ENCODE results near the gene THSD4. TPM values are rescaled to one million over a fixed set of nuclear protein-coding genes. Genes with fewer than 3 reads are reported as not detected.

The THSD4 gene
- polyA plus RNA-seq, 1 experiment = 18.8 TPM

DNA sequence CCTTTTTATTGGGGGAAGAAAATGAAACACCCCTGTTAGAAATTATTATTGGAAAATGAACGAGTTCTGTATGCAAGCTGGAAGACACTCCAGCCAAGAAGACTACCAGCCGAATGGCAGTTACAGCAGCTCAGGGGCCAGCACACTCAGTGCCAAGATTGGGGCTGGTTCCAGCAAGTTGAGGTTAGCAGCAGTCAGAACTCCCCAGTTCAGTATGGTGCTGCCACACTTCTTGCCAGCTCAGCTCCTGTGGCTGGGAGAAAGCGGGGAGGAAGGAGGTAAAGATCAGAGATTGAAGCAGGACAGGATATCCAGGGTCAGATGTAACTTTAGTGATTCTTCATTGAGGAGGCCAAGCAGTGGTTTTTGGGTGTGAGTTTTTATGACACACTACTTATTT, 414.8 kb downstream of the THSD4 start:
- H3K4me3 ChIP-seq (ENCODE audit: low read depth, low read length) = no peak overlapping the region
- H3K27me3 ChIP-seq (ENCODE audit: control insufficient read depth, insufficient read depth, low read length) = no peaks in the 10 kb centered on the region
- ChIA-PET POLR2A (no interaction called here), CTCF (interaction anchor here (1.2 kb wide), 1 partner anchor 271 kb away, joined by 4 read pairs; no protein-coding TSS in a partner anchor)
- TF ChIP-seq, protein P1, sequence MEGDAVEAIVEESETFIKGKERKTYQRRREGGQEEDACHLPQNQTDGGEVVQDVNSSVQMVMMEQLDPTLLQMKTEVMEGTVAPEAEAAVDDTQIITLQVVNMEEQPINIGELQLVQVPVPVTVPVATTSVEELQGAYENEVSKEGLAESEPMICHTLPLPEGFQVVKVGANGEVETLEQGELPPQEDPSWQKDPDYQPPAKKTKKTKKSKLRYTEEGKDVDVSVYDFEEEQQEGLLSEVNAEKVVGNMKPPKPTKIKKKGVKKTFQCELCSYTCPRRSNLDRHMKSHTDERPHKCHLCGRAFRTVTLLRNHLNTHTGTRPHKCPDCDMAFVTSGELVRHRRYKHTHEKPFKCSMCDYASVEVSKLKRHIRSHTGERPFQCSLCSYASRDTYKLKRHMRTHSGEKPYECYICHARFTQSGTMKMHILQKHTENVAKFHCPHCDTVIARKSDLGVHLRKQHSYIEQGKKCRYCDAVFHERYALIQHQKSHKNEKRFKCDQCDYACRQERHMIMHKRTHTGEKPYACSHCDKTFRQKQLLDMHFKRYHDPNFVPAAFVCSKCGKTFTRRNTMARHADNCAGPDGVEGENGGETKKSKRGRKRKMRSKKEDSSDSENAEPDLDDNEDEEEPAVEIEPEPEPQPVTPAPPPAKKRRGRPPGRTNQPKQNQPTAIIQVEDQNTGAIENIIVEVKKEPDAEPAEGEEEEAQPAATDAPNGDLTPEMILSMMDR (IDR thresholded peaks at IDR 0.05; ENCODE audit: insufficient read depth, low read depth, low read length) = no peak
- no peaks in the 10 kb centered on the region for H3K36me3 ChIP-seq (ENCODE audit: control insufficient read depth, insufficient read depth, low read length)
- no peak for DNase-seq (ENCODE audit: low read depth)

DNA sequence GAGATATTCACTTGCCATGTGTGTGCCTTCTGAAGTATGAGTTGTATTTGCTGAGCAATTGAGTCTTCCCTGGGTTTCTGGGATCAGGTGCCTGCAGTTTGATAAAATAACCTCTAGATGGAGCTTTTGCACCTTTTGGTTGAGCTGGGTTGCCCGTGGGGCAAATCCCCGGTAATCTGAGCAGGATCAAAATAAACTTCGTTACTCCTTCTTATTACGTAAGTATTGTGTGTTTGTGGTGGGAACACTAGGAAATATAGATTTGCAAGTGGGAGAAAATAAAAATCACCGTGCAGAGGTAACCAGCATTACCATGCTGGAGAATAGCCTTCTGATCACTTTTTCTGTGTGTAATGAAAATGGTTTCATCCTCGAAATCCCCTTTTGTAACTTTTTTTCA, 417.7 kb downstream of the THSD4 start:
- H3K27me3 ChIP-seq (ENCODE audit: control insufficient read depth, insufficient read depth, low read length) = no peaks in the 10 kb centered on the region
- no peaks in the 10 kb centered on the region for H3K36me3 ChIP-seq (ENCODE audit: control insufficient read depth, insufficient read depth, low read length)
- POLR2A ChIA-PET = no interaction called here
- CTCF ChIA-PET = interaction anchor here (0.6 to 1.4 kb wide), 5 partner anchors 11 to 293 kb away, joined by 3 to 6 read pairs (median 4); no protein-coding TSS in a partner anchor
- H3K4me3 ChIP-seq (ENCODE audit: low read depth, low read length) = no peak overlapping the region
- TF ChIP-seq, protein P1 (IDR thresholded peaks at IDR 0.05; ENCODE audit: insufficient read depth, low read depth, low read length) = peak; percentile 59
- DNase-seq (ENCODE audit: low read depth) = no peak

DNA sequence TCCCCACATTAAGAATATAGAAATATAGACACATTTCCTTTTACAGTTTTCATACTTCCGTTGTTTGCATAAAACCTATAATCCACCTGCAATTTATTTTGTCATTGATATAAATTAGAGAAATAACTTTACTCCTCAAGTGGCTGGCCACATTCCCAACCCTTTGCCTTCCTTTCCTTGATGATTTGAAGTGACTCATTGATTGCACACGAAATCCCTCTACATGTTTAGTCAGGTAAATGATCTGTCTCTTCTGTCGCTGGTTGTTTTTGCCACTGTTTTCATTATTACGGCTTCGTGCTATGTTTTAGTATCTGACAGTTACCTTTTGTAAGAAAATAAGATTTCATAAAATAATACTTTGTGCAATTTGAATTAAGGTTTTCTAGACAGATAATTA, 422.9 kb downstream of the THSD4 start:
- POLR2A ChIA-PET = no interaction called here
- CTCF ChIA-PET = no interaction called here
- no peak overlapping the region for H3K4me3 ChIP-seq (ENCODE audit: low read depth, low read length)
- DNase-seq (ENCODE audit: low read depth) = no peak
- no peaks in the 10 kb centered on the region for H3K36me3 ChIP-seq (ENCODE audit: control insufficient read depth, insufficient read depth, low read length)
- TF ChIP-seq, protein P1 (IDR thresholded peaks at IDR 0.05; ENCODE audit: insufficient read depth, low read depth, low read length) = no peak
- no peaks in the 10 kb centered on the region for H3K27me3 ChIP-seq (ENCODE audit: control insufficient read depth, insufficient read depth, low read length)

DNA sequence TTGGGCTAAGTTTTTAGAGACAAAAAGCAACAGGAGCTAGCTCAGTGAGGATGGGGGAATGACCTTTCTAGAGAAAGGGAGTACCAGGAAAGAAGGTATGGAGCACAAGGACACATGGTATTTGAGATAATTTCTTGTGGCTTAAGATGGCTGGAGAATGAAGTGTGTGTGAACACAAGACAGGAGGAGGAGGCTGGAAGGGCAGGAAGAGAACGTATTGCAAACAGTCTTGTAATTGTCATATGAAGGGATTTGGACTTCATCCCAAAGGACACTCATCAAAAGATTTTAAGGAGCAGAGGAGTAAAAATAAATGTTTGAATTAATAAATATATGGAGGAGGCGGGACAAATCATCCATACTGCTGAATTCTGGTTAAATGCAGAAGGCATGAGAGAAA, 426.5 kb downstream of the THSD4 start:
- TF ChIP-seq, protein P1 (IDR thresholded peaks at IDR 0.05; ENCODE audit: insufficient read depth, low read depth, low read length) = no peak
- no peaks in the 10 kb centered on the region; the same call in 1 of the 2 replicates for H3K27me3 ChIP-seq (ENCODE audit: control insufficient read depth, insufficient read depth, low read length)
- no peak overlapping the region for H3K4me3 ChIP-seq (ENCODE audit: low read depth, low read length)
- no peaks in the 10 kb centered on the region for H3K36me3 ChIP-seq (ENCODE audit: control insufficient read depth, insufficient read depth, low read length)
- POLR2A ChIA-PET = no interaction called here
- CTCF ChIA-PET = no interaction called here
- DNase-seq (ENCODE audit: low read depth) = no peak

DNA sequence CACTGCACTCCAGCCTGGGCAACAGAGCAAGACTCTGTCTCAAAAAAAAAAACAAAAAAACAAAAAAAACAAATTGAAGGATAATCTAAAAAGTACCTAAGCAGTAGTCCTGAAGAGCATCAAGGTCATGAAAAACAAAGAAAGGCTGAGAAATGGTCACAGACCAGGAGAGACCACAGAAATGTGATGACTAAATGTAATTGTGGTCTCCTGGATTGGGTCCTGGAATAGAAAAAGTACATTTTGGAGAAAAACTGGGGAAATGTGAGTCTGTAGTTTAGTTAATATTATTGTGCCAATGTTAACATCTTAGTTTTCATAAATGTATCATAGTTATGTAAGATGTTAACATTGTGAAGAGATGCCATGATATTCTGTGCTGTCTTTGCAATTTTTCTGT, 427.6 kb downstream of the THSD4 start:
- H3K27me3 ChIP-seq (ENCODE audit: control insufficient read depth, insufficient read depth, low read length) = no peaks in the 10 kb centered on the region; the same call in 1 of the 2 replicates
- DNase-seq (ENCODE audit: low read depth) = no peak
- no peak overlapping the region for H3K4me3 ChIP-seq (ENCODE audit: low read depth, low read length)
- POLR2A ChIA-PET = no interaction called here
- TF ChIP-seq, protein P1 (IDR thresholded peaks at IDR 0.05; ENCODE audit: insufficient read depth, low read depth, low read length) = no peak
- H3K36me3 ChIP-seq (ENCODE audit: control insufficient read depth, insufficient read depth, low read length) = no peaks in the 10 kb centered on the region
- CTCF ChIA-PET = no interaction called here

Measured in BJ (cell line).